ENCODE data around the gene ID4.

The ID4 gene

DNA sequence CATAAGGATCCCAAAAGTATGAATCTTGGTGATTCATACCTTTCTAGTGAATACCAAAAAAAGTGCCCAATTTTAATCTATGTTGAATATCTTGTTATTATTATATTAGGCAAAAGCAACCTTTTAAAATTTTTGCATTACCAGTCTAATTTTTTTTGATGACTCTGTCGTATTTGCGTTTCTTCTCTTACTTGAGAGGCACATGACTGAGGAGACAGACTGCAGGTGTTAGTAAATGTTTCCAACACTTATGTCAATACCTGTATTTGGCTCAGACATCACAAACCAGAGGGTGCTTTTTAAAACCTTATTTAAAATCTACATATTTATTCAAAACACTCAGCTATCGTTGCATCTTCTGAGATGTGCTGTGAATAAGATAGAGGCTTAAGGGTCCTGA, 27.1 kb downstream of the ID4 start:
- no peak for DNase-seq

DNA sequence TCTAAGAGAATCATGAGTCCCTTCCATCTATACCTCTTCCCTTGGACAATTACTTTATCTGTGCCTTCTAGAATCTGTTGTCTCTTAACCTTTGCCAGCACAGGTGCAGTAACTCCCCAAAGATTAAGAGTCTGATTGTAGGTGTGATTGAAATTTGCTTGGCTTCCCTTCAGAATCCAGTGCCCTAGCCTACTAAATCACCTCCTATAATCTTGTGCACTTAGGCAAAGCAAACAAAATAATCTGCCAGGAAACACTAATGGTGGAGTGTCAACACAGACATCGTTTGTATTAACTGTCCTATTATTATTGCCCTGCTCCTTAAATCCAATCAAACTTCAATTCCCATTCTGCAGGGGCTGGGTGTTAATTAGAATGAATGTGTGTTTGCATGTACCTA, 28.0 kb downstream of the ID4 start:
- no peak for DNase-seq

GRCh38 chr6:19866173-19866984, 29.2 kb downstream of the ID4 start:
- no peak for DNase-seq

DNA sequence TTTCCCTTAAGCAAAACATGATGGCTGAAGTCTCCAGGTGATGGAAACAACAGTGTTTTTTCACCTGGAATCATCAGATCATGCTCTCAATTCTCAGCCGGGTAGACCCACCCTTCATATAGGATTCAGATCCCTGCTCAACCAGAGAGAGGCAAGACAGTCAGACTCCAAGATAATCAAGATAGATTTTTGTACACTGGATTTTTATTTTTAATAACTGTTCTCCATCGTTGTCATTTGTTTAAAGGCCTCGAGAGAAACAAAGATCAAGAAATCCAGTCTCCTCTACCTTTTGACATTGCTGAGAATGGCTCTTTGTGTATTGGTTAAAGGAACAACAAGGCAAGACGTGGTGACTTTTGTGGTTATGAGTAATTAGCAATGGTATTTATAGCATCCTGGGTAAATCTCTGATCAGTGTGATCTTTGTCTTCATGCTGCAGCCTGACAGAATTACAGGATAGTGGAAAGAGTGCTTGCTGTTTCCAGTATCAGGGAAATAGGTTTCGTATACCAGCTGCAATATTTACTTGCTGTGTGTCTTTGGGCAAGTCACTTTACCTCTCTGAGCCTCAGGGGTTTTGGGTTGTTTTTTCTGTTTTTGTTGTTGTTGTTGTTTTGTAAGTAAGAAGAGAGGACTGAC, 29.9 kb downstream of the ID4 start:
- no peak for DNase-seq

DNA sequence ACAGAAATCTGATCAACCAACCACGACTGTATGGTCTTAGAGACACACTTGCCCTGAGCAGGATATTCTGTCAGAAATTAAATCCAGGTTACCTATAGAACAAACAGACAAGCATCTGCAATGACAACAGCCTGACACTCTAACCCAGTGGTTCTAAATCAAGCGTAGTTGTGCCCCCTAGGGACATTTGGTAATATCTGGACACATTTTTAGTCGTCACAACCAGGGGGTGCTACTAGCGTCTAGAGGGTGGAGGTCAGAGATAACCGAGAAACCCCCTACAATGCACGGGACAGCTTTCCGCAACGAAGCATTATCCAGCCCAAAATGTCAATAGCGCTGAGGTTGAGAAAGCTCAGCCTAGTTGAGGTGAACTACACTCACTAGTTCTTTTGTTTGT, 32.3 kb downstream of the ID4 start:
- no peak for DNase-seq

- no peak for DNase-seq
These were observed 33.2 kb downstream of the ID4 start for GRCh38 chr6:19870322-19870721.

DNA sequence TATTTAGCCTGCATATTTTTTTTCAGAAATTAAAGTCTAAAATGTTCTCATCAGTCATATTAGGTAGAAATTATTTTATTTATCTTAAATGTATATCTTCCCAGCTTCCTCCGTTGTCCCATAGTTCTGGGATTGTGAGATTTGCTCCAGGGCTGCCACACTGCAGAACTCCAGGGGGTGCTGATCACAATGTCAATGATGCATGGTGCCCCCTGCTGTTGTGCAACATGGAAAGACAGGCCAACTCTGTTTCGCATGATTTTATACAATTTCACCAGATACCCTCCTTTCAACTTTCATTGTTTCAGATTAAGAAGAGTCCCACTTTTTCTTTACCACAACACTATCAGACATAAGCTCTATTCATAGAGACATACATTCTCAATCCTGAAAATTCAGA, 35.9 kb downstream of the ID4 start:
- DNase-seq, result no peak

DNA sequence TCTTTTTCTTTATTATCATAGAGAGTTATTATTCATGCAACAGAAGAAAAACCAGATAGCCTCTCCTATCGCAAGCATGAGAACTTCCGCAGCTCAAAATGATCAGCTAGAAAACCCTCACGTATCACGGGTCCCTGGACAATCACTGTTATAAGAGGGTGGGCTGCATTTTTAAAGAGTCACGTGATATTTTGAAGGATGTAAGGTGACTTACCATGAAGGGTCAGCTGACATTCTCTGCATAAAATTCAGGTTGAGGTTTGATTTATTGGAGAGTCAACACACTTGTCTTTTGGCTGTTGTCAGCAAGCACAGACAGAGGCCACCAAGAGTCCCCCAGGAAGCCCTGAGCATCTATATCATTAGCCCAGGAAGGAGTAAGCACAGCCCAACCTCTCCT, 39.5 kb downstream of the ID4 start:
- DNase-seq, result no peak

GRCh38 chr6:19879663-19880062, 42.5 kb downstream of the ID4 start:
- no peak for DNase-seq

DNA sequence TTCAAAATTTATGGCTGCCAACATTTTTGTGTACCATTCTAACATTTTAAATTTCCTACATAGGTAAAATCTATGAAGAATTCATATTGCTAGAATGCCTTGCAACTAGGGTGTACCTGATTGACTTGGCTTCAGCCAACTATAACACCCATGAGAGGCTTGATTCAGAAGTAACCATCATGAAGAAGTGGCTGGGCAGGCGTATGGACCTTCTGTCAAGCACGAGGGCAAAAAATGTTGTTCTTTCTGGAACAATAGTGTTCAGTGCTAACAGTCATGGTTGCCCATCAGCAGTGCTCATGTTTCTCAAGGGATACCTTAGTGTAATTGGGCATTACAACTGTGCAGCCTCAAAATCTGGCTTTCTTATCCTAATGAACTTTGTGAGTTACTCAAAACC, 42.9 kb downstream of the ID4 start:
- no peak for DNase-seq

- no peak for DNase-seq
These were observed 54.3 kb downstream of the ID4 start for GRCh38 chr6:19891451-19891850.
